H1 (cell line): ENCODE results near the gene SLK.

Experiments used
- JUN ChIP-seq: IDR thresholded peaks from 2 replicates; pipeline ENCODE4 v1.6.1; 2011; ENCODE audit warnings: low read depth, mild to moderate bottlenecking, improper control_type of control experiment, low read length
- SP1 ChIP-seq: IDR thresholded peaks from 2 replicates; pipeline ENCODE4 v1.6.1; 2011; ENCODE audit warnings: low read depth, low read length

- TF ChIP-seq JUN (no peak), SP1 (no peak)
Measured at GRCh38 chr10:104074505-104074904, 107.6 kb downstream of the SLK start.
